ENCODE data around the gene TMEM178B.

The TMEM178B gene

GRCh38 chr7:141468341-141468740, 394.5 kb downstream of the TMEM178B start:
- H3K4me3 ChIP-seq (ENCODE audit: low read depth, low read length), result no peak overlapping the region
- DNase-seq (ENCODE audit: low read depth), result no peak
- TF ChIP-seq CTCF (IDR thresholded peaks at IDR 0.05; ENCODE audit: insufficient read depth, low read depth, low read length, missing control alignments), result no peak

- DNase-seq (ENCODE audit: low read depth), result no peak
- TF ChIP-seq CTCF (IDR thresholded peaks at IDR 0.05; ENCODE audit: insufficient read depth, low read depth, low read length, missing control alignments), result no peak
These were observed 401.8 kb downstream of the TMEM178B start for GRCh38 chr7:141475679-141476078.

GRCh38 chr7:141477865-141478264, 404.0 kb downstream of the TMEM178B start:
- no peak for TF ChIP-seq CTCF (IDR thresholded peaks at IDR 0.05; ENCODE audit: insufficient read depth, low read depth, low read length, missing control alignments)
- DNase-seq (ENCODE audit: low read depth), result no peak
- H3K4me3 ChIP-seq (ENCODE audit: low read depth, low read length), result no peak overlapping the region

More at GRCh38 chr7:141475679-141476078, 401.8 kb downstream of the TMEM178B start:
- H3K4me3 ChIP-seq (ENCODE audit: low read depth, low read length), result no peak overlapping the region

- no peak overlapping the region for H3K4me3 ChIP-seq (ENCODE audit: low read depth, low read length)
- no peak for TF ChIP-seq CTCF (IDR thresholded peaks at IDR 0.05; ENCODE audit: insufficient read depth, low read depth, low read length, missing control alignments)
- DNase-seq (ENCODE audit: low read depth), result no peak
These were observed 405.0 kb downstream of the TMEM178B start for GRCh38 chr7:141478845-141479244.

GRCh38 chr7:141480953-141481352, 407.1 kb downstream of the TMEM178B start:
- DNase-seq (ENCODE audit: low read depth), result no peak

GRCh38 chr7:141481971-141482370, 408.1 kb downstream of the TMEM178B start:
- no peak for TF ChIP-seq CTCF (IDR thresholded peaks at IDR 0.05; ENCODE audit: insufficient read depth, low read depth, low read length, missing control alignments)

More at GRCh38 chr7:141480953-141481352, 407.1 kb downstream of the TMEM178B start:
- H3K4me3 ChIP-seq (ENCODE audit: low read depth, low read length), result no peak overlapping the region
- TF ChIP-seq CTCF (IDR thresholded peaks at IDR 0.05; ENCODE audit: insufficient read depth, low read depth, low read length, missing control alignments), result no peak

GRCh38 chr7:141483044-141483443, 409.2 kb downstream of the TMEM178B start:
- no peak overlapping the region for H3K4me3 ChIP-seq (ENCODE audit: low read depth, low read length)
- DNase-seq (ENCODE audit: low read depth), result peak; percentile 35
- no peak for TF ChIP-seq CTCF (IDR thresholded peaks at IDR 0.05; ENCODE audit: insufficient read depth, low read depth, low read length, missing control alignments)

More at GRCh38 chr7:141481971-141482370, 408.1 kb downstream of the TMEM178B start:
- DNase-seq (ENCODE audit: low read depth), result no peak
- no peak overlapping the region for H3K4me3 ChIP-seq (ENCODE audit: low read depth, low read length)

Data from GM12865 (cell line).